Measurements from ENCODE around the gene TAL2. TPM values are rescaled to one million over a fixed set of nuclear protein-coding genes. Genes with fewer than 3 reads are reported as not detected.
A peak's percentile ranks its signal among the peaks of the same experiment; 100 is the strongest.

The TAL2 gene
- total and polyA plus RNA-seq, 9 of the 15 experiments (the other 6 are each of a cell fraction or from before 2014, with no cell fraction given): 0.21 to 3.7 (median 1.1) TPM; not detected in 1

DNA sequence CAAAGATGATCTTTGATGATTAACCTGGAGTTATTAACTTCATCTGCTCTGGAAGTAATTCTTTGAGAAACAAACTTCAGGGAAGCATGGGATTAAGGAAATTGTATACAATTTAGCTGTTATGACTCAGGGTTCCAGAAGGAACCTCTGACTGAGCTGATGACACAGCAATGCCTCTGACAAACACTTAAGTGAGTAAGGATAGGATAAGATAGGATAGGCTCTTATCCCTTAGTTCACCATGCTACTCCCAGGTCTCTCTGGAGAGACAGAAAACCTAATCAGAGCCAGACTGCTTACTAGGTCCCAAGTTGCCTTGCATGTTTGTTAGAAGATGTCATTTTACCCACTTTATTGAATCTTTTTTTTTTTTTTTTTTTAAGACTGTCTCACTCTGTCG is 19.5 kb downstream of the TAL2 start (continued):
- TF ChIP-seq, protein P1, sequence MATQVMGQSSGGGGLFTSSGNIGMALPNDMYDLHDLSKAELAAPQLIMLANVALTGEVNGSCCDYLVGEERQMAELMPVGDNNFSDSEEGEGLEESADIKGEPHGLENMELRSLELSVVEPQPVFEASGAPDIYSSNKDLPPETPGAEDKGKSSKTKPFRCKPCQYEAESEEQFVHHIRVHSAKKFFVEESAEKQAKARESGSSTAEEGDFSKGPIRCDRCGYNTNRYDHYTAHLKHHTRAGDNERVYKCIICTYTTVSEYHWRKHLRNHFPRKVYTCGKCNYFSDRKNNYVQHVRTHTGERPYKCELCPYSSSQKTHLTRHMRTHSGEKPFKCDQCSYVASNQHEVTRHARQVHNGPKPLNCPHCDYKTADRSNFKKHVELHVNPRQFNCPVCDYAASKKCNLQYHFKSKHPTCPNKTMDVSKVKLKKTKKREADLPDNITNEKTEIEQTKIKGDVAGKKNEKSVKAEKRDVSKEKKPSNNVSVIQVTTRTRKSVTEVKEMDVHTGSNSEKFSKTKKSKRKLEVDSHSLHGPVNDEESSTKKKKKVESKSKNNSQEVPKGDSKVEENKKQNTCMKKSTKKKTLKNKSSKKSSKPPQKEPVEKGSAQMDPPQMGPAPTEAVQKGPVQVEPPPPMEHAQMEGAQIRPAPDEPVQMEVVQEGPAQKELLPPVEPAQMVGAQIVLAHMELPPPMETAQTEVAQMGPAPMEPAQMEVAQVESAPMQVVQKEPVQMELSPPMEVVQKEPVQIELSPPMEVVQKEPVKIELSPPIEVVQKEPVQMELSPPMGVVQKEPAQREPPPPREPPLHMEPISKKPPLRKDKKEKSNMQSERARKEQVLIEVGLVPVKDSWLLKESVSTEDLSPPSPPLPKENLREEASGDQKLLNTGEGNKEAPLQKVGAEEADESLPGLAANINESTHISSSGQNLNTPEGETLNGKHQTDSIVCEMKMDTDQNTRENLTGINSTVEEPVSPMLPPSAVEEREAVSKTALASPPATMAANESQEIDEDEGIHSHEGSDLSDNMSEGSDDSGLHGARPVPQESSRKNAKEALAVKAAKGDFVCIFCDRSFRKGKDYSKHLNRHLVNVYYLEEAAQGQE (IDR thresholded peaks at IDR 0.05; ENCODE audit: borderline replicate concordance): no peak; the same call in 1 of the 2 replicates
- TF ChIP-seq, protein P1 (CRISPR knock-in tag; IDR thresholded peaks at IDR 0.05; ENCODE audit: low read depth): no peak
- no peak for TF ChIP-seq ZNF174 (CRISPR knock-in tag; IDR thresholded peaks at IDR 0.05)
- peak; percentile 87 for TF ChIP-seq ZKSCAN8 (CRISPR knock-in tag; IDR thresholded peaks at IDR 0.05)
- TF ChIP-seq EWSR1 (IDR thresholded peaks at IDR 0.05; ENCODE audit: borderline replicate concordance, low read depth, partially characterized antibody): no peak
- no peak for TF ChIP-seq DIDO1 (tag; IDR thresholded peaks at IDR 0.05; ENCODE audit: low read depth)
- TF ChIP-seq, protein P2, sequence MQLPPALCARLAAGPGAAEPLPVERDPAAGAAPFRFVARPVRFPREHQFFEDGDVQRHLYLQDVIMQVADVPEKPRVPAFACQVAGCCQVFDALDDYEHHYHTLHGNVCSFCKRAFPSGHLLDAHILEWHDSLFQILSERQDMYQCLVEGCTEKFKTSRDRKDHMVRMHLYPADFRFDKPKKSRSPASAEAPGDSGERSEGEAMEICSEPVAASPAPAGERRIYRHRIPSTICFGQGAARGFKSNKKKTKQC (CRISPR knock-in tag; IDR thresholded peaks at IDR 0.05): no peak
- TF ChIP-seq, protein P3, sequence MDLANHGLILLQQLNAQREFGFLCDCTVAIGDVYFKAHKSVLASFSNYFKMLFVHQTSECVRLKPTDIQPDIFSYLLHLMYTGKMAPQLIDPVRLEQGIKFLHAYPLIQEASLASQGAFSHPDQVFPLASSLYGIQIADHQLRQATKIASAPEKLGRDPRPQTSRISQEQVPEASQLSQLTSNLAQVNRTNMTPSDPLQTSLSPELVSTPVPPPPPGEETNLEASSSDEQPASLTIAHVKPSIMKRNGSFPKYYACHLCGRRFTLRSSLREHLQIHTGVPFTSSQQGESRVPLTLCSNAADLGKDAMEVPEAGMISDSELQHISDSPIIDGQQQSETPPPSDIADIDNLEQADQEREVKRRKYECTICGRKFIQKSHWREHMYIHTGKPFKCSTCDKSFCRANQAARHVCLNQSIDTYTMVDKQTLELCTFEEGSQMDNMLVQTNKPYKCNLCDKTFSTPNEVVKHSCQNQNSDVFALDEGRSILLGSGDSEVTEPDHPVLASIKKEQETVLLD (IDR thresholded peaks at IDR 0.05): no peak
- TF ChIP-seq PTBP1 (IDR thresholded peaks at IDR 0.05; ENCODE audit: low read depth, low read length): no peak
- TF ChIP-seq MED1 (CRISPR knock-in tag; IDR thresholded peaks at IDR 0.05; ENCODE audit: borderline replicate concordance): no peak
- TF ChIP-seq, protein P4, sequence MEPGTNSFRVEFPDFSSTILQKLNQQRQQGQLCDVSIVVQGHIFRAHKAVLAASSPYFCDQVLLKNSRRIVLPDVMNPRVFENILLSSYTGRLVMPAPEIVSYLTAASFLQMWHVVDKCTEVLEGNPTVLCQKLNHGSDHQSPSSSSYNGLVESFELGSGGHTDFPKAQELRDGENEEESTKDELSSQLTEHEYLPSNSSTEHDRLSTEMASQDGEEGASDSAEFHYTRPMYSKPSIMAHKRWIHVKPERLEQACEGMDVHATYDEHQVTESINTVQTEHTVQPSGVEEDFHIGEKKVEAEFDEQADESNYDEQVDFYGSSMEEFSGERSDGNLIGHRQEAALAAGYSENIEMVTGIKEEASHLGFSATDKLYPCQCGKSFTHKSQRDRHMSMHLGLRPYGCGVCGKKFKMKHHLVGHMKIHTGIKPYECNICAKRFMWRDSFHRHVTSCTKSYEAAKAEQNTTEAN (CRISPR knock-in tag; IDR thresholded peaks at IDR 0.05): no peak
- peak; percentile 81 for TF ChIP-seq MAFG (tag; conservative IDR thresholded peaks at IDR 0.05)
- TF ChIP-seq, protein P5, sequence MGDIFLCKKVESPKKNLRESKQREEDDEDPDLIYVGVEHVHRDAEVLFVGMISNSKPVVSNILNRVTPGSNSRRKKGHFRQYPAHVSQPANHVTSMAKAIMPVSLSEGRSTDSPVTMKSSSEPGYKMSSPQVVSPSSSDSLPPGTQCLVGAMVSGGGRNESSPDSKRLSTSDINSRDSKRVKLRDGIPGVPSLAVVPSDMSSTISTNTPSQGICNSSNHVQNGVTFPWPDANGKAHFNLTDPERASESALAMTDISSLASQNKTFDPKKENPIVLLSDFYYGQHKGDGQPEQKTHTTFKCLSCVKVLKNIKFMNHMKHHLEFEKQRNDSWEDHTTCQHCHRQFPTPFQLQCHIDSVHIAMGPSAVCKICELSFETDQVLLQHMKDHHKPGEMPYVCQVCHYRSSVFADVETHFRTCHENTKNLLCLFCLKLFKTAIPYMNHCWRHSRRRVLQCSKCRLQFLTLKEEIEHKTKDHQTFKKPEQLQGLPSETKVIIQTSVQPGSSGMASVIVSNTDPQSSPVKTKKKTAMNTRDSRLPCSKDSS (IDR thresholded peaks at IDR 0.05; ENCODE audit: low read depth, partially characterized antibody): no peak
- no peak for TF ChIP-seq GTF2E2 (tag; IDR thresholded peaks at IDR 0.05)
- no peak for TF ChIP-seq NFE2L1 (tag; IDR thresholded peaks at IDR 0.05; ENCODE audit: borderline replicate concordance, low read depth)
- no peak for TF ChIP-seq POLR2H (tag; IDR thresholded peaks at IDR 0.05; ENCODE audit: low read depth)

Measured in K562 (cell line).